ENCODE measurements around the gene GRIK3.

GRIK3 gene

DNA sequence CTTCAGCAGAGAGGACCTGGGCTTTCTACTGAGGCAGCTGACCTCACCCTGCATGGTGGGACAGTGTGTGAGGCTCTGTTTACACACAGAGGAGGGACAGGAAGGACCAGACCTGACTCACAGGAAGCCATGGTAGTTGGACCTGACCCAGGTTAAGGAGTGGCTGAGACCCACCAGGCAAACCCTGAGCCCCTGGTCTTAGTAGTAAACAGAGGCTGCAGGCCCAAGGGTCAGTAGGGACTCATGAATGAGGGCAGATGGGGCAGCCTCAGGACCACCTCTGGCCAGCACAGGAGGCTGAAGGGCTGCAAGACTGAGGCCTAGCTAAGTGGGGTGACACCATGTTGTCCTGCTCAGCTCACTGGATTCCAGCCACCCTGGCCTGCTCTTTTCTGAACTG lies 273.2 kb downstream of the GRIK3 start:
- DNase-seq (ENCODE audit: low spot score), result no peak

DNA sequence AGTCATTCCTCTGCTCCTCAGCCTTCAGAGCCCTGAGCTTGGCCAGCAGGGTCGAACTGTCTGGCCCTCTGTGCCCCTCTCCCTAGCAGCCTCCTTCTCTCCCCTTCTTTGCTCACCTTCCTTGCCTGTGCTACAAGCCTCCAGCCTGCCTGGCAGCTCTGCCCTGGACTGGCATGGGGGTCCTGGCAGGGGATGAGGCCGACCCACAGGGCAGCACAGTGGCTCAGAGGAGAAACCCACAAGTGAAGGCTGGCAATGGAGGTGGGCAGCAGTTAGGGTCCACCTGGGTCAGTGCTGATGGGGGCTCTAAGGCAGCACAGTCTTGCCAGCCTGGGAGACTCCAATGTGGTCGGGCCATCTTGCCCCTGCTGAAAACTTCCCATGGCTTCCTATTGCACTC lies 274.2 kb downstream of the GRIK3 start:
- DNase-seq (ENCODE audit: low spot score), result no peak

DNA sequence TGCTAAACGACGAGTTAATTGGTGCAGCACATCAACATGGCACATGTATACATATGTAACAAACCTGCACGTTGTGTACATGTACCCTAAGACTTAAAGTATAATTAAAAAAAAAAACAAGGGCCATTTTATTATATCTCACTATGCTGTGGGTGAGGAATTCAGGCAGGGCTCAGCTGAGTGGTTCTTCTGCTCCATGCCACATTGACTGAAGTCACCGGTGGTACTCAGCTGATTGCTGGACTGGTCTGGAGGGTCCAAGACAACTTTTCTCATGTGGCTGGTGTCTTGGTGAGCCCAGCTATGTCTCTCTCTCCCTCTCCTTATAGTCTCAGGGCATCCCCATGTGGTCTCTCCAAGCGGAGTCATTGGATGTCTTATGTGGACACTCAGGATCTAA lies 275.0 kb downstream of the GRIK3 start:
- DNase-seq (ENCODE audit: low spot score), result no peak

DNA sequence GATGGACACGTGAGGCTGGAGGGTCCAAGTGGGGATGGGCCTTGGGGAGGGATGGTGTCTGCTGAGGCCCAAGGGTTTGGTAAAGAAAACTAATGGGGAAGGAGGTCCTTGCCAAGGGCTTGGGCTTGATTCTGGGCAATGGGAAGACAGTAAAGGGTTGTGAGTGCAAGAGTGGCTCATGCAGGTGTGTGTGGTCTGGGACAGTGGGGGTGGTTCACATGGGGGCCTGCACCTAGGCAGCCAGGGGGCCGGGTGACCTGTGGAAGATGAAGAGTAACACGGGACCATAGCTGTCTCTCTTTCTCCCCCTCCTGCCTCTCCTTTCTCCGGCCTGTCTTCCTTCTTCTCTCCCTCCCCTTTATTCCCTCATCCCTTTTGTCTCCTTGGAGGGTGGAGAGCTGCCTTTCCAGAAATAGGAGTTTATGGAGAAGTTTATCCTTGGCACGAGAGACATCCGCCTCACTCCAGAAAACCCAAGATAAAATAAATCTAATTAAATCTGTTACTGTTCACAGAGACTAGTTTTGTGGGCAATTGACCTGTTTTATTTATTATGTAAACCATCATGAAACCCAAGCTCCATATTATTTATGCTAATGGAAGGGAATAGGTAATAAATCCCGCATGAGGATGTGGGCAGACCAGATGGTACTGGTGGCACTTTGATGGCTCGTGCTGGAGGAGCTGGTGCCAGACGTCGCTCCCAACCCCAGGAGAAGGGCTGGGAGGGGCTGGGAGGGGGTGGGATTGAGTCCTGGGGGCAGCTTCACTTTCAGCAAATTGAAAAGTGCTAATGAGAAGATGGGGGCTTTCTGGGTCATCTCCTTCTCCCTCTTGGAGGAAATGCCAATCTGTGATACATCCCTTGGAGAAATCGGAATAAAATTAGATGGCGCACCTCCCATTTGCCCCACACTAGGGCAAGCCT lies 278.7 kb downstream of the GRIK3 start:
- DNase-seq (ENCODE audit: low spot score), result no peak

DNA sequence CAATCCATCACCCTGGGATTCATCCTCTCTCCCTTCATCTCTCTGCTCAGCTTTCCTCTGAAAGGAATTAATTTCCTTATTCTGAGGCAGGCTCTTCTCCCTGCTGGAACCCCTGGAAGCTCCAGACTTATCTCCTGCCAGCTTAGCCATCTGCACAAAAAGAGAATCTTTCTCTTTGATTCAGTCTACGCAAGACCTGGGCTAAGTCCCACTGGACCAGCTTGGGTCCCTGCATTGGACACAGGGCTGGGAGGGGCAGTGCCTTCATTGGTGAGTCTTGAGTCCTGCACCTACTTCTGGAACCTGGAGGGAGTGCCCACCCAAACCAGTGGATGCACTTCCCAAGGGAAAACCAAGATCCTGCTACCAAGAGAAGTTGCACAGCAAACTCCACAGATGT lies 279.9 kb downstream of the GRIK3 start:
- DNase-seq (ENCODE audit: low spot score), result no peak

DNA sequence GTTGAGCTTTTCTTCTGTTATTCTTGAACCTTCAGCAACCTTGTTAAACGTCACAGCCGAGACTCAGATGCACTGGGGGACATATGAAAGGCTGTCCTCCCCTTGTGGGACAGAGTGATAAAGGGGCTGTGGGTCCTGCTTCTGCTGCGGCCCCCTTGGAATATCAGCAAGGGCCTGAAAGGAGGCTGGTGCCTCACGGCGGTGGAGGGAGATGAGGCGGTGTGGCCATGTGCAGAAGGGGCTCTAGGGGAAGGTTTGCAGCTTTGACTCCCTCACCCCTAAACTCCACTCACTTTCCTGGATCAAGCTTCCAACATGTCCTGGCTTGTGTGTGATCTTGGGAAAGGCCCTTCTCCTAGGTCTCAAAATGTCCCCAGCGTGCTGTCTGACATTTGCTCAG lies 280.9 kb downstream of the GRIK3 start:
- DNase-seq (ENCODE audit: low spot score), result no peak

DNA sequence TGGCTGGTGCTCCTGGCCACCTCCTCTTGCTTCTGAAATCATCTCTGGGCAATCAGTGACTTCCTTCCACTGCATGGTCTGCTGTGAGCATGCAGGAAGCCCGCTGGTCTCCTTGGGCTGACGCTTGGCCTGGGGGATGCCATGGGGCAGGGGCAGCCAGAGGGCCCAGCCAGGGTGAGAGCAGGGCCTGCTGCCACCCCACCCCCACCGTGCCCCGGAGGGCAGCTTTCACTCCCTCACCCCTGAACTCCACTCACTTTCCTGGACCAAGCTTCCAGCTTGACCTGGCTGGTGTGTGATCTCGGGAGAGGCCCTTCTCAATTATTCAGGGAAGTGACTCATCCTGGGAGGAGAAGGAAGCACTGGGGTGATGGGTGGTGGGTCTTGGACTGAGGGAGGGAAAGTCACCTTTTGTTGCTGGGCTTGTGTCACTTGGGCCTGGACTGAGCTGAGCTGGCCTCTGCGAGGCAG lies 281.4 kb downstream of the GRIK3 start:
- DNase-seq (ENCODE audit: low spot score), result no peak

DNA sequence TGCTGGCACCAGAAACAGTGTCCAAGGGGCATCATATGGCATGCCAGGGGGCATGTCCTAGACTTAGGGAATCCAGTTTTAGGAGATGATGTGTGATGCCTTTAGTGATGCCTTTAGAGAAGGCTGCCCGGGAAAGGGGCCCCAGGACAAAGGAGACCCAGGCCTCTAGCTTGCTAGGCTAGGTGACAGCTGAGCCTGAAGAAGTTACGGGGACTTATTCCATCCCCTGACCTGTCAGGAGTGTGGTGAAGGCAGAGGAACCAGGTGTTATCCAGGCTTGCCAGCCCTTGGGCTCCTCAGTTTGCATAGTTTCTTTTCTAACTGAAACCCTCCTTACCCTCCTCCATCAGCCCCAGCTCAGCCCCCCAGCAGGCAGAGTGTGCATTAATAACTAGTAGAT lies 281.9 kb downstream of the GRIK3 start:
- no peak for DNase-seq (ENCODE audit: low spot score)

DNA sequence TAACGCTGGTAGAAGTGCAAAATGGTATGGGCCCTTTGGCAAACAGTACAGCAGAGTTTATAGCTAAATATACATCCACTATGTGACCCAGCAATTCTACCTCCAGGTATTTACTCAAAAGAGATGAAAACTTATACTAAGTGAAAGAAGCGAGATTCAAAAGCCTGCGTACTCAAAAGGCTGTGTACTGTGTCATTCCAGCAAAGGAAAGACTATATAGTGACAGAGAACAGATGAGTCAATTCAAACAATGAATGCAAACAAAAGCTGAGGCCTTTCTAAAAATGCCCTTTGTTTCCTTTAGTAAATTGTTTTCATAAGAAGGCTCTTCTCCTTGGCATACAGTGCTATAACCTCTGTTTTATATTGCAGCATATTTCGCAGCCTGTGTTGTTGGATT lies 282.8 kb downstream of the GRIK3 start:
- no peak for DNase-seq (ENCODE audit: low spot score)

DNA sequence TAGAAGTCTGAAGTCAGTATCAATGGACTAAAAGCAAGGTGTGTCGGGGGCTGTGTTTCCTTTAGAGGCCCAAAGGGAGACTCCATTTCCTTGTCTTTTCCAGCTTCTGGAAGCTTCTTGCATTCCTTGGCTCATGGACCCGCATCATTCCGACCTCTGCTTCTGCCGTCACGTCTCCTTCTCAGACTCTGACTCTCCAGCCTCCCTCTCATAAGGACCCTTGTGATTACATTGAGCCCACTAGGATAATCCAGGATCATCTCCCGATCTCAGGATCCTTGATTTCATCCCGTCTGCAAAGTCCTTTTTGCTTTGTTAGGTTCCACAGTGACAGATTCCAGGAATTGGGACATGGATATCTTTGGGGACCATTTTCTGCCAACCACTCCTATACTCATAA lies 285.8 kb downstream of the GRIK3 start:
- no peak for DNase-seq (ENCODE audit: low spot score)

All from CD4-positive, alpha-beta T cell treated with Interleukin-6 at 100 ng/mL for 8 hours (primary cell).